ENCODE measurements around the gene RAMP1. TPM values are rescaled to one million over a fixed set of nuclear protein-coding genes. Genes with fewer than 3 reads are reported as not detected.

Gene RAMP1
- total and polyA plus RNA-seq, 8 donors: 6.8 to 12.6 (median 8.7) TPM

DNA sequence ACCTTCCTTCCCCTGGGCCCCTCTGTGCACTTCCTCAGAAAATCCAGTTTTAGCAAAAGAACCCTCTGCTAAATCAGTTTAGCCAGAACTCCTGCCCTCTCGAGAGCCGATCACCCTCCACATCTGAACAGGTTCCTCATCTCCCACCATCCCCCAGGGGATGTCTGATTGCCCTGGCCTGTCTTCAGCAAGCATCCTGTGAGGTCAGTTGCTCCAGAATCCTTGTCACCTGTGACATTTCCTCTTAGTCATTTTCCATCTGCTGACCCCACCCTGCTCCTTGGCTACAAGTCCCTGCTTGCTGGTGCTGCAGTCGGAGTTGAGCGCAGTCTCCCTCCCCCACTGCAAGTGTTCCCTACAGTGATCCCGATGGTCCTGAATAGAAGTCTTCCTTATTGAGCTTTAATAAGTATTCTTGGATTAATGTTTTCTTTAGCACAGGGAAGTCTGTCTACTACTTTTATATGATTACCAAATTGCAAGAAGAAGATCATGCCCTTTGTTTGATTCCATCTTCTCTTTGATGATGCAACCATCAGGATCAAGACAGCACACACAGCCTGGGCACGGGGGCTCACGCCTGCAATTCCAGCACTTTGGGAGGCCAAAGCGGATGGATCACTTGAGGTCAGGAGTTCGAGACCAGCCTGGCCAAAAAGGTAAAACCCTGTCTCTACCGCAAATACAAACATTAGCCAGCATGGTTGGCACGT is 76.5 kb downstream of the RAMP1 start:
- Histone ChIP-seq H3K27ac (no peak overlapping the region), H3K4me1 (peaks cover 3 to 4% of the 10 kb centered on the region in 2 donors), H3K36me3 (no peaks in the 10 kb centered on the region), H3K27me3 (no peaks in the 10 kb centered on the region), H3K4me3 (no peak overlapping the region), H3K9me3 (no peaks in the 10 kb centered on the region)
- DNase-seq (no peak), ATAC-seq (no peak)
- no peak for TF ChIP-seq CTCF (IDR thresholded peaks at IDR 0.05)
- intact Hi-C loops (cut with DNase I): no loop called here

DNA sequence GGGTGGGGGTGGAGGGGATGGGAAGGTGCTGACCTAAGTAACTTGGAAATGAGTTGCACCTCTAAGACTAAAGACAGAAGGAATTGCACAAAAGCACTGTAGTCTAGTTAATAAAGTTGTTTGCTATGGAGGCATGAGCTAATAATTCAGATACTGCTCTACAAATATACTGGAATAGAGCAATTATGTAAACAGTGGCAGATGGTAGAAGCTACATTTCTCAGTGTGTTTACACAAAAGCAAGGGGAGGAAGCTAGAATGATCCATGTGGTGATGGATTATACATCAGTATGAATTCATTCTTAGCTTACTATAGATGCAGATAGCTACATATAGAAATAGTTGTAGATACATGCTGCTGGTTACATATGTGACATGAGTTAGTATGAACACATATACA is 79.8 kb downstream of the RAMP1 start:
- TF ChIP-seq CTCF (IDR thresholded peaks at IDR 0.05): no peak
- no peak overlapping the region for H3K27ac ChIP-seq
- intact Hi-C loops (cut with DNase I): no loop called here
- no peak overlapping the region for H3K4me3 ChIP-seq
- no peaks in the 10 kb centered on the region for H3K27me3 ChIP-seq
- ATAC-seq (no peak), DNase-seq (no peak)
- H3K9me3 ChIP-seq: peaks cover 0 to 5% of the 10 kb centered on the region in 2 donors
- H3K4me1 ChIP-seq: no peaks in the 10 kb centered on the region
- no peaks in the 10 kb centered on the region for H3K36me3 ChIP-seq

GRCh38 chr2:237940828-237941227 is 81.4 kb downstream of the RAMP1 start:
- peaks cover 0 to 20% of the 10 kb centered on the region in 2 donors for H3K9me3 ChIP-seq
- no peak for TF ChIP-seq CTCF (IDR thresholded peaks at IDR 0.05)
- H3K27ac ChIP-seq: no peak overlapping the region
- no peaks in the 10 kb centered on the region for H3K4me1 ChIP-seq
- H3K4me3 ChIP-seq: no peak overlapping the region
- intact Hi-C loops (cut with DNase I): no loop called here
- DNase-seq: no peak
- no peaks in the 10 kb centered on the region for H3K36me3 ChIP-seq
- ATAC-seq: no peak
- no peaks in the 10 kb centered on the region for H3K27me3 ChIP-seq

GRCh38 chr2:237941239-237941638 is 81.8 kb downstream of the RAMP1 start:
- Histone ChIP-seq H3K4me3 (no peak overlapping the region), H3K36me3 (no peaks in the 10 kb centered on the region), H3K27me3 (no peaks in the 10 kb centered on the region), H3K4me1 (no peaks in the 10 kb centered on the region), H3K27ac (no peak overlapping the region), H3K9me3 (peaks cover 0 to 23% of the 10 kb centered on the region in 2 donors)
- DNase-seq: no peak
- no peak for TF ChIP-seq CTCF (IDR thresholded peaks at IDR 0.05)
- intact Hi-C loops (cut with DNase I): no loop called here
- ATAC-seq: no peak

- H3K36me3 ChIP-seq: no peaks in the 10 kb centered on the region
- DNase-seq (no peak), ATAC-seq (no peak)
- H3K27me3 ChIP-seq: no peaks in the 10 kb centered on the region
- H3K27ac ChIP-seq: peak overlapping the region in 1 of 2 donors; percentile 20
- intact Hi-C loops (cut with DNase I): no loop called here
- peaks cover 0 to 23% of the 10 kb centered on the region in 2 donors for H3K9me3 ChIP-seq
- TF ChIP-seq CTCF (IDR thresholded peaks at IDR 0.05): no peak
- no peaks in the 10 kb centered on the region for H3K4me1 ChIP-seq
- no peak overlapping the region for H3K4me3 ChIP-seq
Measured at GRCh38 chr2:237942513-237942899, 83.1 kb downstream of the RAMP1 start.

All from left lung (tissue), 10 donors.